ENCODE data around the gene SLC16A5.
"Not testable (repeated sequence)": the region's sequence is repeated elsewhere in the genome, so short reads cannot be mapped to it uniquely, and the experiment has no call there.

SLC16A5 gene

GRCh38 chr17:75127936-75128335 lies 40.2 kb downstream of the SLC16A5 start:
- not testable (repeated sequence) for H3K4me3 ChIP-seq
- peak overlapping the region in 5 of 21 experiments; percentile 13 to 47 (median 40) for H3K27ac ChIP-seq

DNA sequence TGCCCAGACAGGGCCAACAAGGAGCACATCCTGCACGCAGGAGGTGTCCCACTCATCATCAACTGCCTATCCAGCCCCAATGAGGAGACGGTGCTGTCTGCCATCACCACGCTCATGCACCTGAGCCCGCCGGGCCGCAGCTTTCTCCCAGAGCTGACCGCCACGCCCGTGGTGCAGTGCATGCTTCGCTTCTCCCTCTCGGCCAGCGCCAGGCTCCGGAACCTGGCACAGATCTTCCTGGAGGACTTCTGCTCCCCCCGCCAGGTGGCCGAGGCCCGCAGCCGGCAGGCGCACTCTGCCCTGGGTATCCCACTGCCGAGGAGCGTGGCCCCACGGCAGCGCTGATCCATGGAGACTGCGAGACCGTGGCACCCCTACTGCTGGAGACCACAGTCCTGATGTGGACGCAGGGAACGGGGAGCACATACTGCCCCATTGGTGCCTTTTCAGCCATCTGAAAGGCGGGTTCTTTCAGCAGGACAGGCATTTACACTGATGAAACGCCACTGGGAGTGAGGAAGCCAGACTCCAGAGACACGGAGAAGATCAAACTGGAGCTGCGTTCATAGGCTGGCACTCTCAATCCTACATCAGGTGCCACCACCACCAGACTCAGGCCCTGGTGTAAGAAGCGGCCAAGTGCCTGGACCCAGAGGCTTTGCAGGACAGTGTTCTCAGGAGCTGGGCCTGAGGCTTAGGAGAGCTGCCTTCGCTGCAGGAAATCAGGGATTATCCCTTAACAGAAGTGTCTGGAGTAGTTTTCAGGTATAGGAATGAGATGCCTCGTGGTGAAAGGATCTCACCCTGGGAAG lies 41.1 kb downstream of the SLC16A5 start:
- H3K4me3 ChIP-seq: no peak overlapping the region
- peak overlapping the region in 5 of 21 experiments; percentile 17 to 47 (median 40) for H3K27ac ChIP-seq

- no peak overlapping the region for H3K4me3 ChIP-seq
- H3K27ac ChIP-seq: no peak overlapping the region
Measured at GRCh38 chr17:75129576-75129975, 41.8 kb downstream of the SLC16A5 start.

DNA sequence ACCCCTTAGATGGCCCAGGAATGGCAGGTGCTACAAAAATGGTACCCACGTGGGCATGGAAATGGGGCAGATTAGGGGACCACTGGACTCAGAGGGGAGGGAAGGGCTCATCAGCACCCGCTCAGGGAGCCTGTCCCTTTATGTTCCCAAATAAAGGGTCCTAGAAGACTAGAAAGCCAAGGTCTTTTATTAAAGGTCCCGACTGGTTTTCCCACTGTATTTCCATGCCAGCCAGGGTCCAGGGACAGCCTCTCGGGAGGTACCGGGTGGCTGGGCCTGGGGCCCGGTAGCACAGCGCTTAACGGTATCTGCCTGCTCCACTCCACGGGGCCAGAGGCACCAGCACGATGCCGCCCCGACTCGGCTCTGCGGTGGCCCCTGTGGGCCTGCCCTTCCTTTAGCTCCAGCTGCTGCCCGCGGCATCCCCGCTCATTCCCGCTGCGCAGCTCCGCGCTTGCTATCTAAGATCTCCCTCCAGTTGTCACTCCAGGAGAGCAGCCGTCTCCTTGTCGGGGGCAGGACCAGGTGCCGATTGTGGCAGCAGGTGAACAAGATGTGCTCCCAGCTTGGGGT lies 42.4 kb downstream of the SLC16A5 start:
- peak overlapping the region in 4 of 7 experiments; percentile 61 to 93 (median 84) for H3K4me3 ChIP-seq
- H3K27ac ChIP-seq: peak overlapping the region in 10 of 21 experiments; percentile 92 to 99 (median 94)

GRCh38 chr17:75130632-75131277 lies 43.0 kb downstream of the SLC16A5 start:
- H3K4me3 ChIP-seq: peak overlapping the region; percentile 61 to 93 (median 81)

GRCh38 chr17:75131278-75132017 lies 43.7 kb downstream of the SLC16A5 start, which contains the start of gene NT5C:
Gene NT5C (minus strand): TSS chr17:75131742. CDS start chr17:75131707, 35 bp downstream.
- peak within 1 kb of the TSS; percentile 61 to 93 (median 81) for H3K4me3 ChIP-seq
- H3K27ac ChIP-seq: peak within 1 kb of the TSS; percentile 42 to 99 (median 93)

More at GRCh38 chr17:75130632-75131277, 43.0 kb downstream of the SLC16A5 start:
- peak overlapping the region; percentile 42 to 99 (median 93) for H3K27ac ChIP-seq

GRCh38 chr17:75132018-75133000 lies 44.6 kb downstream of the SLC16A5 start:
- peak overlapping the region; percentile 61 to 93 (median 81) for H3K4me3 ChIP-seq
- peak overlapping the region; percentile 42 to 99 (median 93) for H3K27ac ChIP-seq

DNA sequence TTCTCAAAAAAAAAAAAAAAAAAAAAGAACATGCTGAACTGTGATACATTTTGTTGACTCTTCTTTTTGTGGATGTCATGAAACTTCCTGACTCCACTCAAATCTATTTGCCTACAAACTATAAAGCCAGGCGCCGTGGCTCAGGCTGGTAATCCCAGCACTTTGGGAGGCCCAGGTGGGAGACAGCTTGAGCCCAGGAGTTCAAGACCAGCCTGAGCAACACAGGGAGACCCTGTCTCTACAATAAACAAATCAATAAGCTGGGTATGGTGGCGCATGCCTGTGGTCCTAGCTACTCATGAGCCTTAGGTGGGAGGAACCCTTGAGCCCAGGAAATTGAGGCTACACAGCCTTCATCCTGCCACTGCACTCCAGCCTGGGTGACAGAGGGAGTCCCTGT lies 45.2 kb downstream of the SLC16A5 start:
- H3K4me3 ChIP-seq: no peak overlapping the region
- no peak overlapping the region for H3K27ac ChIP-seq

- H3K4me3 ChIP-seq, H3K27ac ChIP-seq: not testable (repeated sequence)
Measured at GRCh38 chr17:75133607-75134347, 46.0 kb downstream of the SLC16A5 start.

DNA sequence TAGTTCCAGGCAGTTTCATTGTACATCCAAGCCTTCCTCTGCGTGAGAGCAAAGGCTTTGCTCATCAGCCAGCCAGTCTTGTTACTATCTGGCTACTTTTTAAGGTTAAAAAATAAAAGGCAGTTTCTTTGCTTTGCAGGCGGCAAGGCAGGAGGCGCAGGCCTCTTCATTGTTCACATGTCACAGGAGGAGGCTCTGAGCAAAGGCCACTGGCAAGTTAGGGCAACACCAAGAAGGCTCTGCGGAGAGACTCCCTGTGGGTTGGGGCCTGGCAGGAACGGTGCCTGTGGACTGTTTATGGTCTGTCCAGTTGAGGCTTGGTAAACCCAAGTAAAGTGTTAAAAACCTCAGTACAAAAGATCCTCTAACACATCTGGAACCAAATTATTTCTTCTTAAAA lies 47.7 kb downstream of the SLC16A5 start:
- Histone ChIP-seq H3K4me3 (no peak overlapping the region), H3K27ac (peak overlapping the region in 4 of 21 experiments; percentile 1 to 42 (median 10))

DNA sequence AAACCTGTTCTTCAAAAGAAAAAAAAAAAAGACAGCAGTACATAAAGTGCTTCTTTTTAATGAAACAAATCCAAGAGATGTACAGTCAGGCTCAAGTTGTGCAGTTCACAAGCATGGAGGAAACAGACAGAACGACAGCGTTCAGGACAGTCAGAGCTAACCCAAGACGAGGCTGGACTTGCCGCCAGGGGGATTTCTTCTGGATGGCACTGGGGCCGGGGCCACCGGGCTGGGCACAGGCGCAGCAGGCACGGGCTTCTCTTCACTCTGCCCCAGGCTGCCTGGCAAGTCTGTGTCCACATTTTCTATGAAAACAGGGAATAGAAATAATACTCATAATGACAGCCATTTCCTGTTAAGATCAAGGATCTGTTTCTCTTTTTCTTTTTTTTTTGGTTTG lies 48.2 kb downstream of the SLC16A5 start:
- Histone ChIP-seq H3K4me3 (no peak overlapping the region), H3K27ac (peak overlapping the region in 3 of 21 experiments; percentile 17 to 42 (median 37))

GRCh38 chr17:75137762-75138161 lies 50.0 kb downstream of the SLC16A5 start:
- H3K27ac ChIP-seq: not testable (repeated sequence)

DNA sequence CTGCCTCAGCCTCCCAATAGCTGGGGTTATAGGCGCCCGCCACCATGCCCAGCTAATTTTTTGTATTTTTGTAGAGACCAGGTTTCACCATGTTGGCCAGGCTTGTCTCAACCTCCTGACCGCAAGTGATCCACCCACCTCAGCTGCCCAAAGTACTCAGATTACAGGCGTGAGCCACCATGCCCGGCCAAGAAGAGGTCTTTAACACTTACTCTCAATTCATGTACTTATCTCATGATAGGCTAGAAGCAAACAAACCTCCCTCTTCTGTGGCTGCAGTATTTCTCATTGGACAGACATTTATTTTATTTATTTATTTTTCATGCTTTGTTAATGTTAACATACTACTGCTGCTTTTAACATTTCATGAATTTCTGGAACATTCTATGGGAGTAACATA lies 50.8 kb downstream of the SLC16A5 start:
- H3K4me3 ChIP-seq: no peak overlapping the region
- H3K27ac ChIP-seq: no peak overlapping the region

More at GRCh38 chr17:75137762-75138161, 50.0 kb downstream of the SLC16A5 start:
- H3K4me3 ChIP-seq: not testable (repeated sequence)

- H3K27ac ChIP-seq: no peak overlapping the region
- H3K4me3 ChIP-seq: no peak overlapping the region
Measured at GRCh38 chr17:75142236-75142971, 54.6 kb downstream of the SLC16A5 start.

- no peak overlapping the region for H3K27ac ChIP-seq
- H3K4me3 ChIP-seq: no peak overlapping the region
Measured at GRCh38 chr17:75144816-75145512, 57.2 kb downstream of the SLC16A5 start.

DNA sequence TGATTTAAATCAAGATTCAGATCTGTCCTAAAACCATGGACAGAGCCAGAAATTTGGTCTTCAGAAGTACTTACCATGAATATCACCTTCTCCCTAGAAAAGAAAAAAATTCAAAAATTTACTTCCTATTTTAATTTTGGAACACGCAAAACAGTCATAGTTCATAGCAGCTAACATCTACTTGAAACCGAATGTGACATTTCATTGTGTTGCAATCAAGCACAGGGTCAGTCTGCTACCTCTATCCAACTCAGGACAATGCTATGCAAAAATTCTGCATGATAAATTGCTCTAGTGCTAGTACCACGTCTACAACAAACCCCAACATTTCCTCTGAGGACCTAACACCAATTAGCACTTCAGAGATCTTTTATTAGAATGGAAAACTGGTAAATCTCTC lies 58.8 kb downstream of the SLC16A5 start:
- Histone ChIP-seq H3K27ac (peak overlapping the region in 1 of 21 experiments; percentile 29), H3K4me3 (no peak overlapping the region)
